ENCODE results near the gene SNRNP27.
"Not testable (repeated sequence)": the region's sequence is repeated elsewhere in the genome, so short reads cannot be mapped to it uniquely, and the experiment has no call there.

Gene SNRNP27

GRCh38 chr2:69947325-69947931 lies 53.7 kb downstream of the SNRNP27 start:
- no peak for DNase-seq (ENCODE audit: low read depth)
- TF ChIP-seq CTCF (IDR thresholded peaks at IDR 0.05; ENCODE audit: low read length, missing control alignments), result no peak
- no peak overlapping the region for H3K4me3 ChIP-seq (replicated peaks; ENCODE audit: low read depth, low read length)

GRCh38 chr2:69948032-69948962 lies 54.5 kb downstream of the SNRNP27 start:
- DNase-seq (ENCODE audit: low read depth), result no peak
- H3K4me3 ChIP-seq (replicated peaks; ENCODE audit: low read depth, low read length), result no peak overlapping the region

GRCh38 chr2:69948963-69949645 lies 55.3 kb downstream of the SNRNP27 start:
- TF ChIP-seq CTCF (IDR thresholded peaks at IDR 0.05; ENCODE audit: low read length, missing control alignments), result no peak
- no peak for DNase-seq (ENCODE audit: low read depth)
- no peak overlapping the region for H3K4me3 ChIP-seq (replicated peaks; ENCODE audit: low read depth, low read length)

More at GRCh38 chr2:69948032-69948962, 54.5 kb downstream of the SNRNP27 start:
- TF ChIP-seq CTCF (IDR thresholded peaks at IDR 0.05; ENCODE audit: low read length, missing control alignments), result no peak

- H3K4me3 ChIP-seq (replicated peaks; ENCODE audit: low read depth, low read length), result no peak overlapping the region
- no peak for DNase-seq (ENCODE audit: low read depth)
- no peak for TF ChIP-seq CTCF (IDR thresholded peaks at IDR 0.05; ENCODE audit: low read length, missing control alignments)
Measured at GRCh38 chr2:69950241-69950640, 56.5 kb downstream of the SNRNP27 start.

- H3K4me3 ChIP-seq (replicated peaks; ENCODE audit: low read depth, low read length); DNase-seq (ENCODE audit: low read depth): not testable (repeated sequence)
Measured at GRCh38 chr2:69950671-69951070, 56.9 kb downstream of the SNRNP27 start.

GRCh38 chr2:69952336-69953115 lies 58.8 kb downstream of the SNRNP27 start:
- TF ChIP-seq CTCF (IDR thresholded peaks at IDR 0.05; ENCODE audit: low read length, missing control alignments), result no peak
- no peak for DNase-seq (ENCODE audit: low read depth)
- no peak overlapping the region for H3K4me3 ChIP-seq (replicated peaks; ENCODE audit: low read depth, low read length)

Measured in fibroblast of pulmonary artery (primary cell).